GM23338 (cell line): Measurements from ENCODE around the gene NCK2. TPM values are rescaled to one million over a fixed set of nuclear protein-coding genes. Genes with fewer than 3 reads are reported as not detected.

Experiments used
- ATAC-seq: fragments of 200-7000 bp; cut with Tn5 transposase; 3 replicates; pipeline ENCODE4 v1.9.1; 2020
- DNase-seq: peaks from one replicate; pipeline ENCODE4 v3.0.0-alpha.2; 2015; ENCODE audit warnings: low spot score
- H2AFZ ChIP-seq: fragments of 200-600 bp; sonication (generic); 2 replicates; pipeline ENCODE4 v1.8.0; 2016; ENCODE audit warnings: antibody characterized with exemption, mild to moderate bottlenecking, moderate library complexity
- H3F3A ChIP-seq: fragments of 200-600 bp; sonication (generic); replicated peaks from 2 replicates; pipeline ENCODE4 v1.8.0; 2017; ENCODE audit warnings: antibody characterized with exemption, mixed run types, low read depth
- H3K27ac ChIP-seq: fragments of 200-600 bp; sonication (generic); 2 replicates; pipeline ENCODE4 v1.6.1; 2016; ENCODE audit warnings: low read depth
- H3K27me3 ChIP-seq: fragments of 200-600 bp; sonication (generic); 2 replicates; pipeline ENCODE4 v1.8.0; 2016; ENCODE audit warnings: mild to moderate bottlenecking, mixed run types, moderate library complexity; ENCODE audit not compliant: insufficient read depth
- H3K36me3 ChIP-seq: fragments of 200-600 bp; sonication (generic); 2 replicates; pipeline ENCODE4 v1.8.0; 2016; ENCODE audit warnings: mild to moderate bottlenecking; ENCODE audit not compliant: insufficient read depth
- H3K4me1 ChIP-seq: fragments of 200-600 bp; sonication (generic); 2 replicates; pipeline ENCODE4 v1.8.0; 2016; ENCODE audit warnings: mild to moderate bottlenecking, moderate library complexity; ENCODE audit not compliant: insufficient read depth
- H3K4me2 ChIP-seq: fragments of 200-600 bp; sonication (generic); 2 replicates; pipeline ENCODE4 v1.7.1; 2017; ENCODE audit warnings: mixed run types
- H3K4me3 ChIP-seq: fragments of 200-600 bp; sonication (generic); 2 replicates; pipeline ENCODE4 v1.6.1; 2016; ENCODE audit warnings: mixed run types
- H3K79me2 ChIP-seq: fragments of 200-600 bp; sonication (generic); replicated peaks from 2 replicates; pipeline ENCODE4 v1.8.0; 2017; ENCODE audit warnings: mild to moderate bottlenecking; ENCODE audit not compliant: insufficient read depth
- H3K9me2 ChIP-seq: fragments of 200-600 bp; sonication (generic); 2 replicates; pipeline ENCODE4 v1.8.0; 2017; ENCODE audit not compliant: insufficient read depth
- H4K20me1 ChIP-seq: fragments of 200-600 bp; sonication (generic); replicated peaks from 2 replicates; pipeline ENCODE4 v1.8.0; 2017; ENCODE audit warnings: mild to moderate bottlenecking; ENCODE audit not compliant: insufficient read depth
- H3K27ac Mint-ChIP-seq: 2 replicates; pipeline ENCODE4 v1.8.0; 2020; ENCODE audit warnings: inconsistent platforms, mild to moderate bottlenecking, moderate library complexity, mixed read lengths
- H3K27me3 Mint-ChIP-seq: 3 replicates; pipeline ENCODE4 v1.8.0; 2022; ENCODE audit warnings: low read depth, mild to moderate bottlenecking, moderate library complexity, mixed read lengths, inconsistent platforms; ENCODE audit not compliant: insufficient read depth, poor library complexity
- H3K36me3 Mint-ChIP-seq: 3 replicates; pipeline ENCODE4 v1.8.0; 2021; ENCODE audit warnings: low read depth, mild to moderate bottlenecking, inconsistent platforms, moderate library complexity, mixed read lengths
- H3K4me1 Mint-ChIP-seq: 3 replicates; pipeline ENCODE4 v1.8.0; 2020; ENCODE audit warnings: mild to moderate bottlenecking, inconsistent platforms, mixed read lengths
- H3K4me3 Mint-ChIP-seq: 3 replicates; pipeline ENCODE4 v1.8.0; 2021; ENCODE audit warnings: moderate library complexity, mild to moderate bottlenecking, inconsistent platforms, mixed read lengths
- H3K9me3 Mint-ChIP-seq: 3 replicates; pipeline ENCODE4 v1.8.0; 2020; ENCODE audit warnings: moderate library complexity, mild to moderate bottlenecking, inconsistent platforms, mixed read lengths
- CREB1 ChIP-seq: fragments of 250-450 bp; sonication (Bioruptor Pico); IDR thresholded peaks from 2 replicates; pipeline ENCODE4 v1.5.0; 2020; ENCODE audit warnings: low read depth, mild to moderate bottlenecking, moderate library complexity
- CTCF ChIP-seq, 2 experiments: fragments of 200-600 bp in 1 of 2; sonication (generic) in 1 of 2; conservative IDR thresholded peaks; 2 replicates each; pipeline versions ENCODE4 v1.5.1 to v1.6.1; 2016 to 2017; ENCODE audit warnings: antibody characterized with exemption in 2 of 2, low read depth in 2 of 2, mild to moderate bottlenecking in 2 of 2, moderate library complexity in 1 of 2
- ETS1 ChIP-seq: IDR thresholded peaks from 2 replicates; pipeline ENCODE4 v1.6.1; 2016; ENCODE audit warnings: antibody characterized with exemption
- EZH2 ChIP-seq: fragments of 200-600 bp; sonication (generic); IDR thresholded peaks from one replicate; pipeline ENCODE4 v1.8.0; 2017; ENCODE audit warnings: antibody characterized with exemption, mild to moderate bottlenecking, low read depth; ENCODE audit not compliant: unreplicated experiment
- EZH2phosphoT487 ChIP-seq: fragments of 200-600 bp; sonication (generic); IDR thresholded peaks from one replicate; pipeline ENCODE4 v1.8.1; 2018; ENCODE audit warnings: antibody characterized with exemption; ENCODE audit not compliant: unreplicated experiment
- JUNB ChIP-seq: IDR thresholded peaks from one replicate; pipeline ENCODE4 v1.6.1; 2016; ENCODE audit warnings: antibody characterized with exemption; ENCODE audit not compliant: unreplicated experiment
- NANOG ChIP-seq: IDR thresholded peaks from 2 replicates; pipeline ENCODE4 v1.6.1; 2016; ENCODE audit warnings: antibody characterized with exemption, borderline replicate concordance
- POLR2AphosphoS5 ChIP-seq: IDR thresholded peaks from 2 replicates; pipeline ENCODE4 v1.6.1; 2016; ENCODE audit warnings: antibody characterized with exemption, low read depth
- REST ChIP-seq: IDR thresholded peaks from one replicate; pipeline ENCODE4 v1.6.1; 2018; ENCODE audit warnings: antibody characterized with exemption; ENCODE audit not compliant: unreplicated experiment
- STAT1 ChIP-seq: IDR thresholded peaks from one replicate; pipeline ENCODE4 v1.6.1; 2016; ENCODE audit warnings: antibody characterized with exemption; ENCODE audit not compliant: unreplicated experiment
- ZNF114 ChIP-seq: fragments of 250-450 bp; sonication (Bioruptor Pico); IDR thresholded peaks from 2 replicates; pipeline ENCODE4 v1.5.0; 2020; ENCODE audit warnings: mild to moderate bottlenecking, moderate library complexity
- ZNF331 ChIP-seq: fragments of 250-450 bp; sonication (Bioruptor Pico); IDR thresholded peaks from 2 replicates; pipeline ENCODE4 v1.5.0; 2020; ENCODE audit warnings: low read depth, mild to moderate bottlenecking, moderate library complexity
- ZNF462 ChIP-seq: fragments of 250-450 bp; sonication (Bioruptor Pico); IDR thresholded peaks from 2 replicates; pipeline ENCODE4 v1.5.0; 2020; ENCODE audit warnings: mild to moderate bottlenecking, moderate library complexity
- polyA plus RNA-seq: library from polyadenylated mRNA; unstranded; fragments of >200 nt; fragmentation: Nextera tagmentation; extraction: Ambion mirVana; gene quantifications from 2 replicates; pipeline ENCODE4 v1.2.1, GENCODE V29; 2016
- total RNA-seq: library from RNA; depleted of rRNA; stranded (reverse); fragments of >200 nt; shearing (Covaris generic); gene quantifications from 2 replicates; pipeline ENCODE4 v1.2.3, GENCODE V29; 2014

Gene NCK2
- total and polyA plus RNA-seq, 2 experiments from 2014 or later = 26.9 to 59.9 TPM

- Histone ChIP-seq H3K4me1 (peaks cover 23% of the 10 kb centered on the region), H3F3A (no peaks in the 10 kb centered on the region), H3K79me2 (peaks cover 51% of the 10 kb centered on the region), H4K20me1 (peaks cover 3% of the 10 kb centered on the region; the same call in 1 of the 2 replicates), H2AFZ (no peak overlapping the region), H3K4me3 (no peak overlapping the region), H3K9me2 (no peaks in the 10 kb centered on the region), H3K27ac (peak overlapping the region; percentile 87), H3K36me3 (no peaks in the 10 kb centered on the region; the same call in 1 of the 2 replicates), H3K27me3 (no peaks in the 10 kb centered on the region), H3K4me2 (no peak overlapping the region)
- Mint-ChIP-seq H3K4me1 (peaks cover 45% of the 10 kb centered on the region), H3K36me3 (peaks cover 21% of the 10 kb centered on the region), H3K4me3 (no peak overlapping the region), H3K9me3 (no peaks in the 10 kb centered on the region), H3K27me3 (peaks cover 5% of the 10 kb centered on the region), H3K27ac (no peak overlapping the region)
- DNase-seq = peak; percentile 35
- no peak for TF ChIP-seq EZH2
- no peak for TF ChIP-seq ETS1
- TF ChIP-seq REST = no peak
- TF ChIP-seq ZNF462 = no peak
- TF ChIP-seq ZNF331 (CRISPR knock-in tag) = no peak
- no peak for TF ChIP-seq ZNF114
- no peak for TF ChIP-seq EZH2phosphoT487
- TF ChIP-seq NANOG = no peak
- TF ChIP-seq CREB1 (CRISPR knock-in tag) = no peak
- TF ChIP-seq CTCF (conservative IDR thresholded peaks at IDR 0.05; ENCODE audit: low read depth in 2 of 2) = no peak
- TF ChIP-seq STAT1 = no peak
- TF ChIP-seq POLR2AphosphoS5 = no peak
- TF ChIP-seq JUNB = no peak
- ATAC-seq = peak; percentile 76
Measured at GRCh38 chr2:105857076-105857740, 112.5 kb downstream of the NCK2 start.
